LNCAP (cell line): ENCODE measurements around the gene USP7.

Source experiments
- CTCF ChIP-seq: fragments of 450-650 bp; IDR thresholded peaks from 2 replicates; pipeline ENCODE4 v1.5.1; 2017; ENCODE audit warnings: mild to moderate bottlenecking

The USP7 gene

DNA sequence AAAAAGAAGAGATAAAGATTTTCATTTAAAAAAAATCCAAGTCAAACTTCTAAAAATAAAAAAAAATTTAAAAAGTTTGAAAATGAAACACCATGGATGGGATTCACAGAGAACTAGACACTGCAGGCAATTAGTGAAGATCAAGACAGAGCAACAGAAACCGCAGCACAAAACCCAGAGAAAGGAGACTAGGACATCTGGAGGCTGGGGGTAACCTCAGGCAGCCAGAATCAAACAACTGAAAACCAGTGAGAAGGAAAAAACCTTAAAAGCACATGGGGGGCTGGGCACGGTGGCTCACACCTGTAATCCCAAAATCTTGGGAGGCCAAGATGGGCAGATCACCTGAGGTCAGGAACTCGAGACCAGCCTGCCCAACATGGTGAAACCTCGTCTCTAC, 50.9 kb downstream of the USP7 start:
- TF ChIP-seq CTCF, result no peak

- no peak for TF ChIP-seq CTCF
Measured at GRCh38 chr16:8910811-8911210, 52.9 kb downstream of the USP7 start.

DNA sequence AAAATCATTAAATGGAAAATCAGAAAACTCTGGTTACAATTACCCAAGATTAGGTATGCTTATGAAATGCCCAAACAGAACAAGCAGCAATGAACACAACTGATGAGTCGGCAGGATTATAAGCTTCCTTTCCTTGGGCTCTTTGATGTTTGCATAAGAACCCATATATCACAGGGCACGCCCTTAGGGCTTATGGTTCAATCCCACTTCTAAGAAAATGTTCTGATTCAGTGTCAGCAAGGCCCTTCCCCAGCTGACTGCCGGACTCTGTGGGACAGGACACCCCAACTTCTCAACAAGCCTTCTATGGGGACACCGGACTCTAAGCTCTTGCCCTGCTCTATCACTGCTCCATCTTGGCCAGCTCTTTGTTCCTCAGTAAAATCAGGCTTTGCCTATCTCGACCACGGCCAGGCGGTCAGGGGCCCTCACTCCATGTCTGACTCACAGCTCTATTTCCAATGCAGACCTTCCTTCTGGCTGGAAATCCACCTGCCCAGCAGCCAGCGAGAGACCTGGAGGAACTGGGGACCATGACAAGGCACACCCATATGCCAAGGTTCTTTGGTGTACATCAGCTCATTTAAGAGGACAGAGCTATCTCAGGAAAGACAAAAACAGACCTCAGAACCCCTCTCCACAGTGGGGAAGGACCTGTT, 54.8 kb downstream of the USP7 start:
- no peak for TF ChIP-seq CTCF

GRCh38 chr16:8907096-8907495, 56.6 kb downstream of the USP7 start:
- no peak for TF ChIP-seq CTCF

DNA sequence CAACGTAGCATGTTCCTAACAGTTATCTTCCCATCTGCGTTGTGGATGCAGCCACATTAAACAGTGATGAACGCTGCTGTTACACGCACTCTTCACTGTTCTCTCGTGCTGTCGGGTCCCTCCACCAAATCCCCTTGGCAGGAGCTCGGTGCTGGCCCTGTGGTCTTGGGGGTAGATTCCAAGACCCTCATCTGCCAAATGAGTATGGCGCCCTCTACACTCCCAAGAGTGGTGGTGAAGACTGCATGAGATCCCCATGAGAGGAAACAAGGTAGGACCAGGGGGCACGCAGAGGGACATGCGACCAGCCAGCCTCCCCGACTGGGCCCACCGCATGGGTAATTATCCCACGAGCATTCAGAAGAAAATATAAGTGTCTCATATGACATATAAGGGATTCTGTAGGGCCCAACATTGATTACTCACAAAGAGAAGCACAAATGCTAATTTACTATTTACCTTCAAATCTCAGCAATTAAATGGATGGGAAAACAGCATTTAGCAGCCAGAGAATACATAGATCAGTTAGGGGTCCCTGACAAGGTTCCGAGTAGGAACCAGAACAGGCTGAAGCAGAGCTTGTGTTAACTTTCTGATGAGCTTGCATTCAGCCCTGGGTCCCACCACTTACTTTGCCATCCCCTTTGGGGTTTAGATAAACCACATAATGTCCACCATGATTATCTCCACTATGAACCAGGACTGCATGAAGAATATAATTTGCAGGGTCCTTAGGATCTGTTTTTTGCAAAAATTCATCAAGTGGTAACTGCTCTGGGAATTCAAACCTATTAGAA, 57.7 kb downstream of the USP7 start:
- TF ChIP-seq CTCF, result no peak

GRCh38 chr16:8905168-8905762, 58.4 kb downstream of the USP7 start:
- TF ChIP-seq CTCF, result peak; percentile 56

DNA sequence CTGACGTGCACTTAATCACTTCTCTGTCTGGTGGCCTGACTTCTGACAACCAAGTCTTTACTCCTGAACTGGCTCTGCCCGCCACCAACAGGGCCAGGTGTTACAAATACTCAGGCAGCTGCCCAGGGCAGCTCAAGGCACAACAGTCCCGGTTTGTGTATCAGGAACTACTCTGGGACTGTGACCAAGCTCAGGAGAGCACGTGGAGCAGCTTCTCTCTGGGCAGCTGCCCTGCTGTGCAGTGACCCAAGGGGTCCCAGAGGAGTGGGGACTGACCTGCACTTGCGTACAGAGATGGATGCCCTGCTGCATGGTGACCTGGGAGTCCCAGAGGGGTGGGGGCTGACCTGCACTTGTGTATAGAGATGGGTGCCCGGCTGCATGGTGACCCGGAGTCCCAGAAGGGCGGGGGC, 59.7 kb downstream of the USP7 start:
- TF ChIP-seq CTCF, result no peak
